HG03442 (cell line): ENCODE measurements around the gene ETV3L.
"Not testable (repeated sequence)": the region's sequence is repeated elsewhere in the genome, so short reads cannot be mapped to it uniquely, and the experiment has no call there.

Experiments
- ATAC-seq: cut with Tn5 transposase; IDR thresholded peaks from one replicate; pipeline ENCODE4 v1.9.1; 2021; ENCODE audit warnings: mild to moderate bottlenecking, moderate library complexity; ENCODE audit not compliant: unreplicated experiment

The ETV3L gene

DNA sequence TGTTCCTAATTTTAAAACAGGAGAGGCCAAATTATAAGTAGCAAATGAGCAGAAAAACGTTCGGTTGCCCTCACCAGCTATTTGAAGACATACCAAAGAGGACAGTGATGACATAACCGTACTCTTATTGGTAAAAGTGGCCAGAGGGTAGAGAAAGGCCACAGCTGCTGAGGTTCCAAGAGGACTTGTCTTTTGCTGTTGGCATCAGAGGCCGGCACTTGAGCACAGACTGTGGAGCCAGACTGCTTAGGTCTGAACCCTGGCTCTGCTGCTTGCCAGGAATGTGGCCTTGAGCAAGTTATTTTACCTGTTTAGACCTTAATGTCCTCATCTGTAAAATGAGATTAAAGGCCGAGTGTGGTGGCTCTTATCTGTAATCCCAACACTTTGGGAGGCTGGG lies 14.9 kb downstream of the ETV3L start:
- no peak for ATAC-seq

DNA sequence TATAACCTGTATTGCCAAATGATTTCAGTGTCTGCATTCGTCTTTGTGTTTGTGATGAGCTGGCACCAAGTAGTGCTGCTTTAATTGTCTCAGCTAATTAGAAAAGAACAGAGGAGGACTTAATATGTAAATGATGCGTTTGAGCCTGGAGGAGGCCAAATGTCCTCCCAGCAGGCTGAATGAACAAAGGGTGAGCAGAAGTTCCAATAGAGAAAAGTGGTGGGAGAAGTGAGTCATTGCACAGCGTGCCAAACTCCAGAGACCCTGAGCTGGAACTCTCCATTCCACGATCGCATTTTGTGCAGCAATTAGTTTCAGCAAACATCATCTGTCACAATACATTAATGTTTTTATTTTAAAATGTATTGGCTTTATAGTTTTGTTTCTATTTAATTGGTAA lies 17.9 kb downstream of the ETV3L start:
- ATAC-seq: no peak

DNA sequence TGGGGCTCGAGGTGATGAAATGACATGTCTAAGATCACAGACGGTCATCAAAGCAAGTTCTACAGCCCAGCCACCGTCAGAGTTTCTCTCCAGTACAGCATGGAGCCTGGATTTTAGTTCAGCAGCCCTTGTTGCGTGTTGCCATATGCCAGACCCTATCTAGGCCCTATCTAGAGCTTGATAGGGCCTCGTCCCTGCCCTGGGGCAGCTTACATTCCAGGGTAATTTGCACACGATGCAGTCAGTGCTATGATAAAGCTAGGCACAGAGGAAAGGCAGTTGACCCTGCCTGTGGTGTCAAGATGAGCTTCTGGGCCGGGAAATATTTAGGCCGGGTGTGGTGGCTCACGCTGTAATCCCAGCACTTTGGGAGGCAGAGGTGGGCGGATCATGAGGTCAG lies 18.9 kb downstream of the ETV3L start:
- ATAC-seq: no peak

DNA sequence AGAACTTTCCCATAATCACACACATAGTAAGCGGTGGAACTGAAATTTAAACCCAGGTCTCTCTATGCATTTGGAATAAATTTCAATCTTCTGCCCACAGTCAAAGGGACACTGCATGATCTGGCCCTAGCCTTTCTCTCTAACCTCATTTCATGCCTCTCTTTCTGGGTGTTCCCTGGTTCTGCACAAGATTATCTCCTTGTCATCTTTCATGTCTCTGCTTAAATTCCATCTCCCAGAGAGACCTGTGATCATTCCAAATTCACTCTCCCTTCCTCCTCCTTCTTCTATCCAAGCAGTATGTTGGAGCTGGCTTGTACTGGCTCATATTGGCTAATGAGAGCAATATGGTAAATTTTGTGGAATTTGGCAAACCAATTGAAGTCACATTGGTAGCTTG lies 22.2 kb downstream of the ETV3L start:
- no peak for ATAC-seq

DNA sequence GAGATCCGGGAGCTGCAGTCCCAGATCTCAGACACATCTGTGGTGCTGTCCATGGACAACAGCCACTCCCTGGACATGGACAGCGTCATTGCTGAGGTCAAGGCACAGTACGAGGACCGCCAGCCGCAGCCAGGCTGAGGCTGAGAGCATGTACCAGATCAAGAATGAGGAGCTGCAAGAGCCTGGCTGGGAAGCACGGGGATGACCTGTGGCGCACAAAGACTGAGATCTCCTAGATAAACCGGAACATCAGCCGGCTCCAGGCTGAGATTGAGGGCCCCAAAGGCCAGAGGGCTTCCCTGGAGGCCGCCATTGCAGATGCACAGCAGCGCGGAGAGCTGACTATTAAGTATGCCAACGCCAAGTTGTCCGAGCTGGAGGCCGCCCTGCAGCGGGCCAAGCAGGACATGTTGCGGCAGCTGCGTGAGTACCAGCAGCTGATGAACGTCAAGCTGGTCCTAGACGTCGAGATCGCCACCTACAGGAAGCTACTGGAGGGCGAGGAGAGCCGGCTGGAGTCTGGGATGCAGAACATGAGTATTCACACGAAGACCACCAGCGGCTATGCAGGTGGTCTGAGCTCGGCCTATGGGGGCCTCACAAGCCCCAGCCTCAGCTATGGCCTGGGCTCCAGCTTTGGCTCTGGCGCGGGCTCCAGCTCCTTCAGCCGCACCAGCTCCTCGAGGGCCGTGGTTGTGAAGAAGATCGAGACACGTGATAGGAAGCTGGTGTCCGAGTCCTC lies 25.5 kb downstream of the ETV3L start:
- no peak for ATAC-seq

DNA sequence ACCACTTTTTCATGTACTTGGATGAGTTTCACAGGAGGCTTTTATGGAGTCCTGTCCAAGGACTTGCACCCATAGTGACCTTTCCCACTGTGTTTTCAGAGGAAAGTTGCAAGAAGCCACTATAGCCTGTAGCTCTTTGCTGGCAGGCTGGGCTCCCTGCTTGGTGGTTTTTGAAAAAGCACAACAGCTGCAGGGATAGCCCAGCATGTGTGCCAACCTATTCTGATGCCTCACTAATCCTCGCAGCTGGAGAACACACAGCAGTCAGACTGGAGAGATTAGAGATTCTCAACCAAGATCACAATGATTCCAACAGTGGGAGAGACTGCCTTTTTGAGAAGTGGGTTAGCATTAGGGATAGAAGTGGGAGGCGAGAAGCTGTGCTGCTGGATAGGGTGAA lies 30.0 kb downstream of the ETV3L start:
- no peak for ATAC-seq

DNA sequence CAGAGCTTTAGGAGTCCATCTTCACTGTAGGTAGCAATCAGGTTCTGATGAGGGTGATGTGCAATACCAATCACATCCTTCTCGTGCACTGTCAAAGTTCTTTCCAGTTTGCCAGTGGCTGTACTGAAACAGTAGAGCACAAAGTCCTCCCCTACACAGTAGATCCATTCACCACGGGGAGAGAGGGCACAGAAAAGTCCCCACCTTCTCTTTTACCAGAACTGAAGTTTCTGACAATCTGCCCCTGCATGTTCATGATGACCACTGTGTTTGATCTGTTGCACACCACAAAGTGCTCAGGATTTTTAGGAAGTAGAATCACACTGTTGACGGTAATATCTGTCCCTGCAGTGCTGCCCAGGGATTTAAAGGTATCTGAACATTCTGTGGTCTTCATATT lies 40.4 kb downstream of the ETV3L start:
- ATAC-seq: not testable (repeated sequence)

DNA sequence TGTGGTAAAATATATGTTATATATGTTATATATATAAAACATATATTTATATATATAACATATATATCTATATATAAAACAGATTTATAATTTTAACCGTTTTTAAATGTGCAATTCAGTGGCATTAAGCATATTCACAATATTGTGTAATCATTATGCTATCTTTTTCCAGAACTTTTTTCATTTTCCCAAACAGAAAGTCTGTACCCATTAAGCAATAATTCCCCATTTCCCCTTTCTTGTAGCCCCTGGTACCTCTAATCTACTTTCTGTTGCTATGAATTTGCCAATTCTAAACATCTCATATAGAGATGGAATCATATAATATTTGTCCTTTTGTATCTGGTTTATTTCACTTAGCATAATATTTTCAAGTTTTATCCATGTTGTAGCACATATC lies 43.3 kb downstream of the ETV3L start:
- ATAC-seq: no peak

DNA sequence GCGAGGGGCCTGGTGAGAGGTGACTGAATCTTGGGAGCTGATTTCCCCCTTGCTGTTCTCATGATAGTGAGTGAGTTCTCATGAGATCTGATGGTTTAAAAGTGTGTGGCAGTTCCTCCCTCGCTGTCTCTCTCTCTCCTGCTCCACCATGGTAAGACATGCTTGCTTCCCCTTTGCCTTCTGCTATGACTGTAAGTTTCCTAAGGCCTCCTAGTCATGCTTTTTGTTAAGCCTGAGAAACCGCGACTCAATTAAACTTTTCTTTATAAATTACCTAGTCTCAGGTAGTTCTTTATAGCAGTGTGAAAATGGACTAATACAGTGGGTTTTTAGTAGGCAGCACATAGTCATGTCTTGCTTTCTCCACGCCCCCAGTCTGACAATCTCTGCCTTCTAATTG lies 43.9 kb downstream of the ETV3L start:
- ATAC-seq: not testable (repeated sequence)

DNA sequence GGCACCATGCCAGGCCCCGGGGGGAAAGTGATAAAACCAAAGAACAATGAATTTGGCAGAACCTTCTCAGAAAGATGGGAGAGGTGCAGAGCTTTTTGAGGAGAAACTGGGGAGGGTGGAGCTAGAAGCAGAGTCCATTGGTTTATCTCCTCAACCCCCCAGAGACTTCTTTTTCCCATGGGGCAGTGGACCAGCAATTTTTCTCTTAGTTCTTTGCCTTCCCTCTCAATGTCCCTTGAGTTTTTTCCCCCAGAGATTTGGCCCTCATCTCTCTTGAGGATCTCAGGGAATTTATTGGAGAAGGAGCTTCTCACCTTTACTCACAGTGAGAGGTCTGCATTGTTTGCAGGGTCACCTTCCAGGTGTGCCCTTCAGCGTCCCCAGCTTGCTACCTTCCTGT lies 48.8 kb downstream of the ETV3L start:
- no peak for ATAC-seq

DNA sequence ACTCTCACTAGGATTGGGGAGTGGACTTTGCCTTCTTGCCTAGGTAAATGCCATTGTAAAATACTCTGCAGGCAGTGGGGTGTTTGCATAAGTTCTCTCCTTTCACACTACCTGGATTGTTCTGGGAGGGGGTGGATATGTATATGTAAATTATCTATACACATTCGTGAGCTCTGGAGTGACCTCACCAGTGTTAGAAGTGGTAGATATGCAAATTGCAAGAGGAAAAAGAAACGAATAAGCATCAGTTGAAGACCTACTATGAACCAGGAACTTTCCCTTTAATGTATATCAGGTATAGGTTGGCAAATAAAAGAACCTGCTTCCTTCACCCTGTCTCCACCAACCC lies 52.6 kb downstream of the ETV3L start:
- ATAC-seq: no peak

DNA sequence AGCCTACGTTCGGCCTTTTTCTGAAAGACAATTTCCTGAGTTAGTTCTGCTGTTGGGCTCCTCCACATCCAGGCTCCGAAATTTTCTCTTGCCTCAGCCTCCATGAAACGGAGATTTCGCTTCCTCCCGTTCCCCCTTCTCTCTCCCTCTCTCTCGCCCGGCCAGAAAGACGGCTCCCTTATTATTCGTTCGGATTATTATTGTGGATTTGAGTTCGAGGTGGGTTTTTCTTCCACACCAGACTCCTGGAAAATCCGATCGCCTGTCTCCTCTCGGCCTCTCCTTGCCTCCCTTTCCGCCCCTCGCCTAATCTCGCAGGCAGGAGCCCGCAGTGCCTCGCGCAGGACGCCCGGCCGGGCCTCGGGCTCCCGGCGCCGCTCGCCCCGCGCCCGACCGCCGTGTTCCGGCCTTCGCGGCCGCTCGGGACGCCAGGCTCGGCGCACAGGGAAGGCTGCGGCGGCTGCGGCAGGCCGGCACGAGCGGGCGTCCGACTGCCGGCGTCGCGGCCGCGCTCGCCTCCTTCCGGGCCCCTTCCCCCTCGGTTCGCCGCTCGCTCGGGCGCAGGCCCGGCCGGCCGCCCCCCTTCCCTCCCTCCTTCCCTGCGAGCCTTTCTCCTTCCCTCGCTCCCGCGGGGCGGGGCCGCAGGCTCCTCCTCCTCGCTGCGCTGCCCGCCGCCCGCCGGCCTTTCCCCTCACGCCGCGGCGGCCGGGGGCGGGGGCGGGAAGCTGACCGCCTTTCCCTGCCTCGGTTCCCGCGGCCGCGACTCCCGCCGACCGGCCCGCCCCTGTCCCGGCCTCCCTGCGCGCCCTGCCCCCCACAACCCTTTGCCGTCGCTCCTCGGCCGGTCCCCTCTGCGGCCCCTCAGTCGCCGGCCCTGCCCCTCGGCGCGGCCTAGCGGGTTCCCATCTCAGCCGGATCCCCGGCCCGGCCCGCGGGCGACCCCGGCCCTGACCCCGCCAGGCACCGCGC lies 54.1 kb downstream of the ETV3L start, which contains the start of gene ARHGEF11:
TSS of gene ARHGEF11 (minus strand) at position 493 of the 969 bp plus-strand sequence. CDS start 1,412 bp downstream, outside the sequence.
- peak; percentile 77 for ATAC-seq

DNA sequence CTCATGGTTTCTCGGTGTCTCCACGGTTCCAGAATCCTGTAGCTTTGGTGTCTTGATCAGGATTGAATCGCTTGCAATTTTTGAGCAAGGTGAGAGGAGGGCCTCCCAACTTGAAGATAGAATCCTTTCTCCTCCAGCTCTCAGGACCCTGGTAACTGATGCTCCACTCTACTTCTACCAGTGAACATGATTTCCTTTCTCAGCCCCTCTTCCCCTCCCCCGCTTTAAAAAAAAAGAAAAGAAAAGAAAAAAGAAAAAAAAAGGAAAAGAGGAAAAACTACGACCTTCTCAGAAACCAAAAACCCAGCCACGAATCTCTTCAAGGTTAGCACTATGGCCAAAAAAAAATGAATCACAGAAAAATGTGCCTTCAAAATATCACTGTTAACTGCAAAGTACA lies 55.3 kb downstream of the ETV3L start:
- no peak for ATAC-seq

DNA sequence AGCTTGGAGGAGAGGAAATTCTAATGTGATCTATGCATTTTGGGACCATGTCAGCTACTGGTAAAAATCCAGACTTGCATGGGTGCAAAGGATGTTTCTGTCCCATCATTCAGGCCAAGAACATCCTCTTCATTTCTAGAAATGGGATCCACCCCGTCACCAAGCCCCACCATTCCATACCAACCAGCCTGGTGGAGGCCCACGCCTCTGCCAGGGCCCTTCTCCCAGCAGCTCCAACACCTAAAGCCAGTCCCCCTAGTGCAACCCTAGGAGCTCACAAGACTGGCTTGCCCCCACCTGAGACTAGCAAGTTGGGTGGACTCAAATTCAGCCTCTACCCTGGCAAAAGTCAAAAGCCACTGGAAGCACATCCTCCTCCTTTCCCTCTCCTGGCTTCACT lies 55.9 kb downstream of the ETV3L start:
- ATAC-seq: no peak

DNA sequence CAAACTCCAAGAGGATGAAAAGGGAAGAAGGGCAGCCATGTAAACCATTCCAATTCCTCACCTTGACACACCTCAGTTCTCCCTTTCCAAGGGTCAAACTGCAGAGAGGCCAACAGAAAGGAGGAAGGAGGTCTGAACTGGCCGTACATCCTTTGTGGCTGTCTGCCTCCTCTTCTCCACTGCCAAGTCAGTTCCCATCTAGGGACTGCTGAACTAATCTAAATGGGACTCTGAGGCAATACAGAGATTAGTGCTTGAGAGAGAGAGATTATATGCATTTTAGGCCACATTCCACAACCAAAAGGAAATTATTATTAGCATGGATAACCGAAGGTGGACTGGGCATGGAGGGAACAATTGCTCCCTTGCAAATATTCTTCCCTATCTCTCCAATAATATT lies 56.8 kb downstream of the ETV3L start:
- no peak for ATAC-seq
